Measurements from ENCODE around the gene STK11. TPM values are rescaled to one million over a fixed set of nuclear protein-coding genes. Genes with fewer than 3 reads are reported as not detected.

Gene STK11
- total and polyA plus RNA-seq, 2 of the 4 experiments (the other 2 are of a cell fraction), result 39.3 to 42.8 TPM

- DNase-seq (no peak), ATAC-seq (ENCODE audit: low read depth) (no peak)
- H3K4ac ChIP-seq (ENCODE audit: low read depth, low read length), result peak overlapping the region; percentile 66
- peak overlapping the region; percentile 68 for H2AFZ ChIP-seq (replicated peaks; ENCODE audit: low read length, poor library complexity)
- H2BK20ac ChIP-seq (ENCODE audit: low read depth, low read length), result no peak overlapping the region
- peak overlapping the region; percentile 79 for H3K23ac ChIP-seq (ENCODE audit: low read depth, low read length)
- peaks cover 42% of the 10 kb centered on the region for H4K20me1 ChIP-seq (ENCODE audit: insufficient read depth, low read length)
- 1% methylated on average over 28 of the region's 78 CpGs; no CpG with 5 or more reads in 1 of the 2 experiments for WGBS, 2 experiments (ENCODE audit: extremely low coverage in 2 of 2, insufficient read length in 1 of 2)
- H3K18ac ChIP-seq (ENCODE audit: low read depth, low read length), result no peak overlapping the region
- H4K91ac ChIP-seq (ENCODE audit: insufficient read depth, low read depth, low read length), result no peak overlapping the region
- peak overlapping the region; percentile 68 for H3K14ac ChIP-seq (replicated peaks; ENCODE audit: low read depth, low read length)
- no peak overlapping the region for H2BK15ac ChIP-seq (ENCODE audit: low read depth, low read length)
- H3K9me3 ChIP-seq (ENCODE audit: control insufficient read depth, insufficient read depth, low read length), result no peaks in the 10 kb centered on the region
- peak overlapping the region; percentile 53 for H3K27ac ChIP-seq (ENCODE audit: insufficient read depth, low read length)
- ChIA-PET POLR2A (ENCODE audit: unreplicated experiment) (interaction anchor here (0.6 kb wide), 1 partner anchor 63 kb away, joined by 7 read pairs; no protein-coding TSS in a partner anchor), CTCF (no interaction called here)
- H2AK9ac ChIP-seq (replicated peaks; ENCODE audit: low read depth, low read length, poor library complexity), result peak overlapping the region; percentile 19
- no peaks in the 10 kb centered on the region for H3K27me3 ChIP-seq (ENCODE audit: control insufficient read depth, insufficient read depth, low read length)
- peak overlapping the region; percentile 8; the same call in 1 of the 2 replicates for H3K56ac ChIP-seq (ENCODE audit: extremely low read depth, insufficient read depth, low read length)
- no peak overlapping the region for H4K5ac ChIP-seq (ENCODE audit: low read depth, low read length)
- intact Hi-C loops (cut with micrococcal nuclease) (no loop called here), in situ Hi-C loops (cut with MboI; ENCODE audit: low sequenced_read_pairs) (no loop called here), dilution Hi-C loops (cut with HindIII; ENCODE audit: low sequenced_read_pairs, unreplicated experiment) (no loop called here)
- peak overlapping the region; percentile 71 for H2BK5ac ChIP-seq (ENCODE audit: low read depth, low read length, poor library complexity, severe bottlenecking)
- no peak overlapping the region for H2AK5ac ChIP-seq (ENCODE audit: low read depth, low read length)
- no peak overlapping the region for H2BK120ac ChIP-seq (ENCODE audit: low read depth, low read length)
- H3K4me1 ChIP-seq (ENCODE audit: control insufficient read depth, insufficient read depth, low read length), result peaks cover 18% of the 10 kb centered on the region
- no peak overlapping the region for H4K8ac ChIP-seq (ENCODE audit: low read depth in 2 of 2, low read length in 2 of 2)
- peaks cover 22% of the 10 kb centered on the region for H3K9me1 ChIP-seq (ENCODE audit: insufficient read depth, low read length)
- peaks cover 3% of the 10 kb centered on the region; the same call in 1 of the 2 replicates for H3K36me3 ChIP-seq (ENCODE audit: control insufficient read depth, insufficient read depth, low read length)
- peak overlapping the region; percentile 86 for H3K9ac ChIP-seq (ENCODE audit: low read depth, low read length)
- peak overlapping the region; percentile 92 for H3K4me2 ChIP-seq (ENCODE audit: low read depth, low read length)
- peaks cover 12 to 53% of the 10 kb centered on the region in 2 experiments; a peak in 3 of 4 replicates for H3K79me1 ChIP-seq (ENCODE audit: low read depth in 1 of 2, low read length in 2 of 2)
- H3K4me3 ChIP-seq (ENCODE audit: insufficient read depth, low read depth, low read length), result peak overlapping the region; percentile 71
- no TSS peak for BruUV-seq (replicated peaks)
- TF ChIP-seq POLR2A (IDR thresholded peaks at IDR 0.05; ENCODE audit: low read depth, low read length), result no peak
- no peak for TF ChIP-seq MAFK (IDR thresholded peaks at IDR 0.05; ENCODE audit: low read depth, low read length)
- TF ChIP-seq ELK1 (IDR thresholded peaks at IDR 0.05; ENCODE audit: borderline replicate concordance, low read depth, low read length), result no peak
- TF ChIP-seq, protein P1, sequence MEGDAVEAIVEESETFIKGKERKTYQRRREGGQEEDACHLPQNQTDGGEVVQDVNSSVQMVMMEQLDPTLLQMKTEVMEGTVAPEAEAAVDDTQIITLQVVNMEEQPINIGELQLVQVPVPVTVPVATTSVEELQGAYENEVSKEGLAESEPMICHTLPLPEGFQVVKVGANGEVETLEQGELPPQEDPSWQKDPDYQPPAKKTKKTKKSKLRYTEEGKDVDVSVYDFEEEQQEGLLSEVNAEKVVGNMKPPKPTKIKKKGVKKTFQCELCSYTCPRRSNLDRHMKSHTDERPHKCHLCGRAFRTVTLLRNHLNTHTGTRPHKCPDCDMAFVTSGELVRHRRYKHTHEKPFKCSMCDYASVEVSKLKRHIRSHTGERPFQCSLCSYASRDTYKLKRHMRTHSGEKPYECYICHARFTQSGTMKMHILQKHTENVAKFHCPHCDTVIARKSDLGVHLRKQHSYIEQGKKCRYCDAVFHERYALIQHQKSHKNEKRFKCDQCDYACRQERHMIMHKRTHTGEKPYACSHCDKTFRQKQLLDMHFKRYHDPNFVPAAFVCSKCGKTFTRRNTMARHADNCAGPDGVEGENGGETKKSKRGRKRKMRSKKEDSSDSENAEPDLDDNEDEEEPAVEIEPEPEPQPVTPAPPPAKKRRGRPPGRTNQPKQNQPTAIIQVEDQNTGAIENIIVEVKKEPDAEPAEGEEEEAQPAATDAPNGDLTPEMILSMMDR (conservative IDR thresholded peaks at IDR 0.05; ENCODE audit: low read depth, low read length), result no peak
- TF ChIP-seq, protein P2, sequence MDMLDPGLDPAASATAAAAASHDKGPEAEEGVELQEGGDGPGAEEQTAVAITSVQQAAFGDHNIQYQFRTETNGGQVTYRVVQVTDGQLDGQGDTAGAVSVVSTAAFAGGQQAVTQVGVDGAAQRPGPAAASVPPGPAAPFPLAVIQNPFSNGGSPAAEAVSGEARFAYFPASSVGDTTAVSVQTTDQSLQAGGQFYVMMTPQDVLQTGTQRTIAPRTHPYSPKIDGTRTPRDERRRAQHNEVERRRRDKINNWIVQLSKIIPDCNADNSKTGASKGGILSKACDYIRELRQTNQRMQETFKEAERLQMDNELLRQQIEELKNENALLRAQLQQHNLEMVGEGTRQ (IDR thresholded peaks at IDR 0.05; ENCODE audit: low read depth, low read length), result no peak
- no peak for TF ChIP-seq RCOR1 (IDR thresholded peaks at IDR 0.05; ENCODE audit: insufficient replicate concordance, low read length)
- no peak for TF ChIP-seq RFX5 (IDR thresholded peaks at IDR 0.05; ENCODE audit: low read depth, low read length)
- no peak for TF ChIP-seq RAD21 (IDR thresholded peaks at IDR 0.05; ENCODE audit: low read length)
- no peak for TF ChIP-seq MAZ (IDR thresholded peaks at IDR 0.05; ENCODE audit: borderline replicate concordance, low read depth, low read length)
- no peak for TF ChIP-seq MXI1 (IDR thresholded peaks at IDR 0.05; ENCODE audit: borderline replicate concordance, low read depth, low read length)
- TF ChIP-seq CHD1 (IDR thresholded peaks at IDR 0.05; ENCODE audit: low read depth, low read length), result no peak
- no peak for TF ChIP-seq NFE2L2 (IDR thresholded peaks at IDR 0.05; ENCODE audit: low read depth, low read length)
- TF ChIP-seq SMC3 (IDR thresholded peaks at IDR 0.05; ENCODE audit: low read depth, low read length), result no peak
- no peak for TF ChIP-seq CEBPB (IDR thresholded peaks at IDR 0.05; ENCODE audit: low read depth, low read length)
- TF ChIP-seq FOS (IDR thresholded peaks at IDR 0.05; ENCODE audit: low read depth, low read length), result no peak
These were observed 729 bp downstream of the STK11 start for GRCh38 chr19:1206150-1206863.

Data from IMR-90 (cell line).